Heart left ventricle (tissue), 13 donors: ENCODE results near the gene SCGB1C2.

Source experiments
- CTCF ChIP-seq, 12 donors: fragments of 200-600 bp; sonication (generic) in 4 of 12; IDR thresholded peaks; one replicate each; pipeline versions ENCODE4 v1.5.0 to v1.8.0; 2018 to 2022; ENCODE audit warnings: antibody characterized with exemption in 12 of 12, mild to moderate bottlenecking in 5 of 12
- POLR2A ChIP-seq, 2 donors: fragments of 450-650 bp; IDR thresholded peaks; one replicate each; pipeline ENCODE4 v1.6.1; 2017; ENCODE audit warnings: antibody characterized with exemption in 2 of 2, mild to moderate bottlenecking in 2 of 2, moderate library complexity in 2 of 2
- donor health status: ischemic (EF 13 %, LVEDD 7.1; RV severe dilation, severe dysfunction).
- donor health status: DM: no; HTN: yes; CAD: no.
- donor health status: DM: no; HTN: no; CAD: no.
- donor health status: ischemic (EF 25% LVEDD 6.9; RV normal size, moderate dysfunction).
- donor health status: ischemic (EF 25% LVEDD 5.7; RV mildly dilated, moderate dysfunction).
- donor health status: ischemic (EF 35%, LVEDD 5.7; RV mildly dilated, moderate dysfunction).
- donor health status: nonischemic (EF 11% LVEDD 7.7; RV severe dilation, severe dysfunction).
- donor health status: DM: yes; HTN: yes; CAD: no.
- donor health status: PGD.
- donor health status: ischemic (EF 29% LVEDD 5.4; RV normal size, mild dysfunction).
- donor health status: nonischemic (EF 23%, LVEDD 6.1; RV moderate dilation, normal function).

GRCh38 chr17:171871-172270 is 34.5 kb downstream of the SCGB1C2 start:
- TF ChIP-seq POLR2A (IDR thresholded peaks at IDR 0.05) (no peak), CTCF (IDR thresholded peaks at IDR 0.05) (no peak)
